CD4-positive, CD25-positive, alpha-beta regulatory T cell (primary cell): Measurements from ENCODE around the gene GABBR2. TPM values are rescaled to one million over a fixed set of nuclear protein-coding genes. Genes with fewer than 3 reads are reported as not detected.

Experiments
- ATAC-seq, 2 donors: fragments of 150-1000 bp; cut with Tn5 transposase; one replicate each; pipeline ENCODE4 v1.10.0; 2021; ENCODE audit warnings: low read depth in 2 of 2, moderate number of reproducible peaks in 2 of 2, moderate library complexity in 1 of 2
- DNase-seq, 3 donors: peaks; one replicate each; pipeline versions ENCODE4 v3.0.0 to v3.0.0-alpha.2; 2012 to 2022; ENCODE audit warnings: mixed read lengths in 1 of 3
- H3K27ac ChIP-seq: one replicate; pipeline ENCODE4 v1.7.0; 2013; ENCODE audit warnings: mild to moderate bottlenecking, low read length; ENCODE audit not compliant: insufficient read depth, poor library complexity, severe bottlenecking
- H3K27me3 ChIP-seq: one replicate; pipeline ENCODE4 v1.7.0; 2013; ENCODE audit warnings: low read length; ENCODE audit not compliant: control insufficient read depth, insufficient read depth
- H3K36me3 ChIP-seq: one replicate; pipeline ENCODE4 v1.7.0; 2013; ENCODE audit warnings: mild to moderate bottlenecking, low read length, moderate library complexity; ENCODE audit not compliant: control insufficient read depth, insufficient read depth
- H3K4me1 ChIP-seq: 2 replicates; pipeline ENCODE4 v1.7.0; 2013; ENCODE audit warnings: mild to moderate bottlenecking, low read length; ENCODE audit not compliant: insufficient read depth, control insufficient read depth, poor library complexity, severe bottlenecking
- H3K4me3 ChIP-seq: one replicate; pipeline ENCODE4 v1.7.0; 2013; ENCODE audit warnings: low read depth, mild to moderate bottlenecking, low read length, moderate library complexity
- H3K9me3 ChIP-seq, 2 experiments: 1 replicate in 1 of 2; 2 replicates in 1 of 2; pipeline ENCODE4 v1.7.0; 2013; ENCODE audit warnings: low read length in 2 of 2, mild to moderate bottlenecking in 1 of 2, moderate library complexity in 1 of 2; ENCODE audit not compliant: control insufficient read depth in 2 of 2
- H3K27ac Mint-ChIP-seq, 3 donors: one replicate each; pipeline ENCODE4 v1.8.0; 2020 to 2022; ENCODE audit warnings: mild to moderate bottlenecking in 3 of 3, mixed read lengths in 3 of 3, moderate library complexity in 2 of 3
- H3K27me3 Mint-ChIP-seq: one replicate; pipeline ENCODE4 v1.8.0; 2022; ENCODE audit warnings: mild to moderate bottlenecking, mixed read lengths
- H3K36me3 Mint-ChIP-seq: one replicate; pipeline ENCODE4 v1.8.0; 2020; ENCODE audit warnings: mixed read lengths
- H3K4me1 Mint-ChIP-seq, 4 donors: one replicate each; pipeline ENCODE4 v1.8.0; 2020 to 2022; ENCODE audit warnings: mixed read lengths in 4 of 4, mild to moderate bottlenecking in 1 of 4
- H3K4me3 Mint-ChIP-seq, 4 donors: one replicate each; pipeline ENCODE4 v1.8.0; 2020 to 2022; ENCODE audit warnings: mild to moderate bottlenecking in 4 of 4, mixed read lengths in 4 of 4, moderate library complexity in 3 of 4
- H3K9me3 Mint-ChIP-seq, 7 donors: one replicate each; pipeline ENCODE4 v1.8.0; 2020 to 2022; ENCODE audit warnings: mixed read lengths in 7 of 7, mild to moderate bottlenecking in 3 of 7, moderate library complexity in 2 of 7
- polyA plus RNA-seq, 4 donors: library from polyadenylated mRNA; unstranded; fragments of 300-500 nt; fragmentation: Illumina TruSeq; gene quantifications; one replicate each; pipeline ENCODE4 v1.2.3, GENCODE V29; 2021
- total RNA-seq: library from RNA; stranded (reverse); gene quantifications from one replicate; pipeline ENCODE4 v1.2.3, GENCODE V29; 2022

The GABBR2 gene
- total and polyA plus RNA-seq, 5 donors from 2014 or later, result not detected

DNA sequence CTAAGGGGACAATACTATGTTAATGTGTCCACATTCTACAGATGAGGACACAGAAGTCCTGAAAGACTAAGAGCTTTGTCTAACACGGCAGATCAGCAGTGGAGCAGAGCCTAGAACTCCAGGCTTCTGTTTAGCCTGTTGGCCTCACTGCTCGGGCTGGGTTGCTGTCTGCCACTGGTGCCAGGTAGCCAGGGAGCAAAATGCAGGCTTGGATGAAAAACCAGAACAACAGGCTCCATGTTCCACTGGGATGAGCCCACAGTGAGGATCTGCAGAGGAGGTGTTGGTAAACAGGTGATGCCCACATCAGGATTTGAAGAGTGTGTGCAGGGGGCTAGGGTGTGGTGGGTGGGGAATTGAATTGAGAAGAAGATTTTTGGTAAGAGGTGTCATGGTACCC, 339.3 kb downstream of the GABBR2 start:
- Mint-ChIP-seq H3K36me3 (peaks cover 3% of the 10 kb centered on the region), H3K4me1 (no peaks in the 10 kb centered on the region), H3K4me3 (no peak overlapping the region), H3K9me3 (peaks cover 3 to 22% (median 5%) of the 10 kb centered on the region in 7 donors), H3K27me3 (no peaks in the 10 kb centered on the region), H3K27ac (no peak overlapping the region)
- no peak overlapping the region for H3K27ac ChIP-seq
- DNase-seq (no peak), ATAC-seq (no peak)
- H3K27me3 ChIP-seq, result peaks cover 2% of the 10 kb centered on the region
- H3K9me3 ChIP-seq, result peaks cover 21 to 22% of the 10 kb centered on the region in 2 experiments
- H3K4me1 ChIP-seq, result no peaks in the 10 kb centered on the region
- no peak overlapping the region for H3K4me3 ChIP-seq
- H3K36me3 ChIP-seq, result no peaks in the 10 kb centered on the region

DNA sequence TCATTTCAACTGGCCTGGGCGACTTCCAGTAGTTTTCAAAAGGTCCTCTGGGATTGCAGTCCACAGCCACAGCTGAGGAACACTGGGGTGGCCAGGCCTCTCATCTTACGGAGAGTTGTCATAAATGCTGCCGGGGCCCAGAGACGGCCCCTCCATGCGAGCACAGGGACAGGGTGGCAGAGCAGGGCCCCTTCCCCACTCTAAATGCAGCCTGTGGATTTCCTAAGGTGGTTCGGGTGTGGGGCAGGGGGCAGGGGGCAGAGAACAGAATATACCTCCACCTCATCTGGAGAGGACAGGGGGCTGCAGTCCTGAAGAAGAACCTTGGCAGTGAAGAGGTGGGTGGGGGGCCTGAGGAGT, 339.7 kb downstream of the GABBR2 start:
- DNase-seq (no peak), ATAC-seq (no peak)
- H3K27me3 ChIP-seq, result peaks cover 2% of the 10 kb centered on the region
- Mint-ChIP-seq H3K27ac (no peak overlapping the region), H3K4me3 (no peak overlapping the region), H3K36me3 (peaks cover 3% of the 10 kb centered on the region), H3K4me1 (no peaks in the 10 kb centered on the region), H3K27me3 (no peaks in the 10 kb centered on the region), H3K9me3 (peaks cover 3 to 22% (median 5%) of the 10 kb centered on the region in 7 donors)
- H3K4me3 ChIP-seq, result no peak overlapping the region
- peaks cover 21 to 22% of the 10 kb centered on the region in 2 experiments for H3K9me3 ChIP-seq
- no peaks in the 10 kb centered on the region for H3K36me3 ChIP-seq
- no peaks in the 10 kb centered on the region for H3K4me1 ChIP-seq
- H3K27ac ChIP-seq, result no peak overlapping the region

DNA sequence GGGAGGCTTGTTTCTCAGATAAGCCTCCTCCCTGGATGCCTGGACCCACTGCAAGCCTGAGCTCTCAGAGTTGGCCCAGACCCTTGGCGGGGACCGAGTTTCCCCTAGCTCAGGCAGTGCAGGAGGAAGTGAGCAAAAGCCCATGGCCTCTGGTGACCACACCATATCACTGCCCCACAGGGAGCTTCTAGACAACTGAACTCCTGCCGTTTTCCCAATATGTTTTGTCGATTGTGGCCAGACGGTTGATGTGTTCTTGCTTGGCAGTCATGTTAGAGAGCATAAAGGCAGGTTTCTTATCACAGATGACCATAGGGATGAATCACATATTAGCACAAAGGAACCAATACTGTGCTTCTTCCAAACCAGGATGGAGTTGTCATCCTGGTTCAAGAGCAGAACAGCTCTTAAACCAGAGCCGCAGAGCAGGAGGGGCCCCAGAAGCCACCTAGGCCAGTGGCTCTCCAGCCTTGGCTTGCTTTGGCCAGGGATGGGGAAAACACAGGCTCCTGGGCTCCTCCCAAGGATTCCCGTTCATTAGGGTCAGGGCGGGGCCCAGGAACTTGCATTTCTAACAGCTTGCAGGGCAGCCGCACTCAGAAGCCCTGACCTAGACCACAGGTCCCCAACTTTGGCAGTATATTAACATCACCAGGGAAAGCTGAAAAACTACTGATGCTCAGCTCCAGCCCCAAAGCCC, 340.2 kb downstream of the GABBR2 start:
- H3K27ac Mint-ChIP-seq, result peak overlapping the region in 1 of 3 donors; percentile 5
- H3K4me1 Mint-ChIP-seq, result no peaks in the 10 kb centered on the region
- Histone ChIP-seq H3K36me3 (no peaks in the 10 kb centered on the region), H3K4me3 (no peak overlapping the region), H3K27me3 (peaks cover 2% of the 10 kb centered on the region), H3K9me3 (peaks cover 21 to 22% of the 10 kb centered on the region in 2 experiments), H3K27ac (no peak overlapping the region), H3K4me1 (no peaks in the 10 kb centered on the region)
- ATAC-seq (no peak), DNase-seq (no peak)
- H3K9me3 Mint-ChIP-seq, result peaks cover 3 to 22% (median 6%) of the 10 kb centered on the region in 7 donors
- peaks cover 3% of the 10 kb centered on the region for H3K36me3 Mint-ChIP-seq
- no peaks in the 10 kb centered on the region for H3K27me3 Mint-ChIP-seq
- no peak overlapping the region for H3K4me3 Mint-ChIP-seq

DNA sequence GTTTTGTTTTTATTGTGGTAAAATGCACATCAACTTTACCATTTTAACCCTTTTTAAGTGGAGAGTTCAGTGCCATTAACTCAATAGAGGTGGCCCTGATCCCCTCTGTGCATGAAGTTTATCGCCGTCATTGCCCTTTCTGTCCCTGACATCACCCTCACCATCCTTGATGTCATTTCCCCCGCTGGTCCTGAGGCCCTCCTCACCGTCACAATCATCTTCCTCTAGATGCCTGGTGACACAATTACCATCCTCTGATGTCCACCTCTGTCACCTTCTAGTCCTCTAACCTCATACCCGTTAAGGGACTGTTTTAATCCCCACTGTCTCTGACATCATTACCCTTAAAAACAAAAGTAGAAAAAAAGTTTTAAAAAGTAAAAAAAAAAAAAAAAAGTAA, 340.8 kb downstream of the GABBR2 start:
- ATAC-seq, result no peak
- Histone ChIP-seq H3K36me3 (no peaks in the 10 kb centered on the region), H3K9me3 (peaks cover 21 to 22% of the 10 kb centered on the region in 2 experiments), H3K4me3 (no peak overlapping the region), H3K27me3 (peaks cover 2% of the 10 kb centered on the region), H3K27ac (no peak overlapping the region), H3K4me1 (no peaks in the 10 kb centered on the region)
- DNase-seq, result no peak
- no peaks in the 10 kb centered on the region for H3K4me1 Mint-ChIP-seq
- no peak overlapping the region for H3K27ac Mint-ChIP-seq
- peaks cover 3 to 22% (median 6%) of the 10 kb centered on the region in 7 donors for H3K9me3 Mint-ChIP-seq
- H3K4me3 Mint-ChIP-seq, result no peak overlapping the region
- no peaks in the 10 kb centered on the region for H3K27me3 Mint-ChIP-seq
- peaks cover 3% of the 10 kb centered on the region for H3K36me3 Mint-ChIP-seq

DNA sequence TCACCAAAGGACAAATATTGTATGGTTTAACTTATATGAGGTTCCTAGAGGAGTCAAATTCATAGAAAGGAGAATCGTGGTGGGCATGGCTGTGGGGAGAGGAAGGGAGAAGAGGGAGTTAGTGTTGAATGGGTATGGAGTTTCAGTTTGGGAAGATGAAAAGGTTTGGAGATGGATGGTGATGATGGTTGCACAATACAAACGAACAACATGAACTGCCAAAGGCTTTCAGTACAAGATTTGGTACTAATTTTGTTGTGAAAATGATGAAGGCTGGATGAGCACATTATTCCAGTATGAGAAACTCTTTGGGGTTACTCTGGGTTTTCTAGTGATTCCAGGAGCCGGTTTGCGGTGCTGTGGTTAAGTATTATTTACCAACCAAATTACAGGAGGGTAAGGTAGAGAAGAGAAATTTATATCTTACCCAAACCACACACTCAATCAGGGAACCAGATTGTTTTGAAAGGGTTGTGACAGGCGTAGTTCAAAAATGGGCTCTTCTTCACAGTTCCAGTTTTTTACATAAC, 341.3 kb downstream of the GABBR2 start:
- H3K4me3 ChIP-seq, result no peak overlapping the region
- H3K9me3 ChIP-seq, result peaks cover 21 to 22% of the 10 kb centered on the region in 2 experiments
- Mint-ChIP-seq H3K9me3 (peaks cover 3 to 22% (median 6%) of the 10 kb centered on the region in 7 donors), H3K27me3 (no peaks in the 10 kb centered on the region), H3K4me3 (no peak overlapping the region), H3K4me1 (no peaks in the 10 kb centered on the region), H3K27ac (no peak overlapping the region), H3K36me3 (peaks cover 3% of the 10 kb centered on the region)
- ATAC-seq, result no peak
- H3K27me3 ChIP-seq, result peaks cover 2% of the 10 kb centered on the region
- no peak overlapping the region for H3K27ac ChIP-seq
- H3K4me1 ChIP-seq, result no peaks in the 10 kb centered on the region
- H3K36me3 ChIP-seq, result no peaks in the 10 kb centered on the region
- DNase-seq, result no peak

DNA sequence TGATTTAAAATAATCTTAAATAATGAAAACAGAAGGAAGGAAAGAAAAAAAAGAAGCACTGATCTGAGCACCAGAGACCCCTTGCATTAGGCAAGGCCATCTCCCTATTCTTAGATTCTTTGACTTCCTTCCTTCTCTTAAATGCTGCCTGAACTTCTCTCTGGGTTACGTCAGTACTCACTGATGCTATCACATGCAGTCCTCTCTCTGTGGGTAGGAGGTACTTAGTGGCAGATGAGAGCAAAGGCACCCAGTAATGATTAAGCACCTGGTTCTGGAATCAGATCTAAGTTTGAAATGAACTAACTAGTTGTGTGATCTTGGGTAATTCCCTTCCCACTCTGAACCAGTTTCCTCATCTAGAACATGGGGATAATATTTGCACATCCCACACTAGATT, 343.0 kb downstream of the GABBR2 start:
- H3K4me1 ChIP-seq, result no peaks in the 10 kb centered on the region
- ATAC-seq (no peak), DNase-seq (no peak)
- H3K27me3 ChIP-seq, result peaks cover 2% of the 10 kb centered on the region
- no peak overlapping the region for H3K4me3 ChIP-seq
- Mint-ChIP-seq H3K9me3 (peaks cover 3 to 22% (median 6%) of the 10 kb centered on the region in 7 donors), H3K36me3 (peaks cover 3% of the 10 kb centered on the region), H3K4me3 (no peak overlapping the region), H3K4me1 (peaks cover 0 to 8% (median 0%) of the 10 kb centered on the region in 4 donors), H3K27me3 (no peaks in the 10 kb centered on the region), H3K27ac (no peak overlapping the region)
- H3K36me3 ChIP-seq, result no peaks in the 10 kb centered on the region
- H3K9me3 ChIP-seq, result peaks cover 21 to 22% of the 10 kb centered on the region in 2 experiments
- H3K27ac ChIP-seq, result no peak overlapping the region

DNA sequence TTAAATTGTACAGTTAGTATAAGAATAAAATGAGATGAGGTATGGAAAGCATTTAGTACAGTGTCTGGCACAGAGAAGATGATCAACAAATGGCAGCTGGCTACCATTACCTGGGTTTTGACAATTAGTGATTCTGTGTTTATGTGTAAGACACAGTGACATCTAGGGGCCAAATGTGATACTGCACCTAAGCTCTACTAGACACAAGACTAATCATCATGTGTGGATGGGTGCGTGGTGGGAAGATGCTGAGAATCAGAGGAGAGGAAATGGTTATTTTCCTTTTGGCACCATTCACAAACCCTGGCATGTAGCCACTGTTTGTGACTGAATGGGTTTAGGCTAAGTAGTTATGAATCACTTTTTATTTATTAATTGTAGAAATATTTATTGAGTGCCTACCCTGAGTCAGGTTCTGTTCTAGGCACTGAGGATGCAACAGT, 343.5 kb downstream of the GABBR2 start:
- Histone ChIP-seq H3K27ac (no peak overlapping the region), H3K4me1 (peaks cover 2% of the 10 kb centered on the region), H3K4me3 (no peak overlapping the region), H3K9me3 (peaks cover 21 to 22% of the 10 kb centered on the region in 2 experiments), H3K36me3 (no peaks in the 10 kb centered on the region), H3K27me3 (peaks cover 2% of the 10 kb centered on the region)
- H3K27me3 Mint-ChIP-seq, result peaks cover 4% of the 10 kb centered on the region
- H3K4me3 Mint-ChIP-seq, result no peak overlapping the region
- ATAC-seq (no peak), DNase-seq (peak in 2 of 3 donors; percentile 9 to 60)
- peaks cover 3 to 22% (median 6%) of the 10 kb centered on the region in 7 donors for H3K9me3 Mint-ChIP-seq
- peaks cover 0 to 13% (median 0%) of the 10 kb centered on the region in 4 donors for H3K4me1 Mint-ChIP-seq
- H3K27ac Mint-ChIP-seq, result no peak overlapping the region
- peaks cover 3% of the 10 kb centered on the region for H3K36me3 Mint-ChIP-seq

DNA sequence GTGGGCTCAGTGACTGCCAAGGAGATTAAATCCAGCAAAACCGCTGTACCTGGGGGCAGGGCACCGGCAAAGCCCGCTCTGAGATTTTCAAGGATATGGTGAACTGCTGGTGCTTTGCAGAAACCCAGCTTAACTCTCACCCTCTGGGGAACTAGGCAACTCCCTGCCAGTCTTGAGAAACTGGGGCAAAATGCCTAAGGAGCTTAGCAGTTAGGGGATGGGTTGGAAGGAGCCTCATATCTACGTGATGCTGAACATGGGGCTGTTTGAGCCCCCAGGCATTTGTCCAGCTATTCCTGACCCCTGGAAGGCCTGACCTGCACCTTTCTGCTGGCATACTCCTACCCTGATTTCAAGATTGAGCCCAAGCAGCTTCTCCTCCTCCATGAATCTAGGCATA, 344.6 kb downstream of the GABBR2 start:
- Histone ChIP-seq H3K27me3 (peaks cover 2% of the 10 kb centered on the region), H3K36me3 (no peaks in the 10 kb centered on the region), H3K9me3 (peaks cover 21 to 22% of the 10 kb centered on the region in 2 experiments), H3K4me3 (no peak overlapping the region), H3K27ac (no peak overlapping the region), H3K4me1 (peaks cover 9% of the 10 kb centered on the region)
- peaks cover 0 to 23% (median 3%) of the 10 kb centered on the region in 4 donors for H3K4me1 Mint-ChIP-seq
- peaks cover 3 to 22% (median 6%) of the 10 kb centered on the region in 7 donors for H3K9me3 Mint-ChIP-seq
- no peak overlapping the region for H3K4me3 Mint-ChIP-seq
- H3K27me3 Mint-ChIP-seq, result peaks cover 4% of the 10 kb centered on the region
- ATAC-seq (no peak), DNase-seq (no peak)
- H3K36me3 Mint-ChIP-seq, result peaks cover 3% of the 10 kb centered on the region
- no peak overlapping the region for H3K27ac Mint-ChIP-seq
